OCI-LY1 (cell line): ENCODE measurements around the gene TFAP2E.

Source experiments
- CTCF ChIP-seq: fragments of 200-600 bp; sonication (generic), shearing (Covaris generic); IDR thresholded peaks from 2 replicates; pipeline ENCODE4 v1.5.1; 2017; ENCODE audit warnings: mild to moderate bottlenecking, antibody characterized with exemption, low read length, moderate library complexity, mixed read lengths
- EZH2 ChIP-seq: fragments of 200-600 bp; sonication (generic), shearing (Covaris generic); IDR thresholded peaks from 2 replicates; pipeline ENCODE4 v1.8.0; 2017; ENCODE audit warnings: borderline replicate concordance, mixed run types, mild to moderate bottlenecking, antibody characterized with exemption, low read length, moderate library complexity, mixed read lengths

GRCh38 chr1:35631396-35631795, 58.3 kb downstream of the TFAP2E start:
- TF ChIP-seq EZH2 (no peak), CTCF (no peak)
